GM12878 (cell line): Measurements from ENCODE around the gene ATXN2. TPM values are rescaled to one million over a fixed set of nuclear protein-coding genes. Genes with fewer than 3 reads are reported as not detected.

Experiments used
- ATAC-seq: fragments of 200-7000 bp; cut with Tn5 transposase; 3 replicates; pipeline ENCODE4 v1.9.1; 2020; ENCODE audit warnings: mild to moderate bottlenecking, moderate library complexity
- BruUV-seq: library from RNA; stranded (reverse); fragments of 400-500 nt; replicated peaks from 2 replicates; lab custom pipeline; 2021; lab: Mats Ljungman, UMichigan
- CTCF ChIA-PET: fragments of 300-600 bp; sonication (Branson Sonifier 250); formaldehyde crosslinking; extraction: SDS; loops from one replicate; lab custom pipeline; 2021; ENCODE audit warnings: inconsistent platforms; lab: Yijun Ruan, JAX
- POLR2A ChIA-PET: fragments of 350-600 bp; formaldehyde crosslinking; extraction: SDS; loops from one replicate; lab custom pipeline; 2021; ENCODE audit warnings: inconsistent platforms; lab: Charles Lee
- RAD21 ChIA-PET: fragments of 300-600 bp; sonication (Branson Sonifier 250); formaldehyde crosslinking; loops from one replicate; lab custom pipeline; 2023; ENCODE audit warnings: antibody characterized with exemption; ENCODE audit not compliant: unreplicated experiment; lab: Charles Lee
- SMC1A ChIA-PET: fragments of 300-600 bp; sonication (Branson Sonifier 250); formaldehyde crosslinking; loops from one replicate; lab custom pipeline; 2023; ENCODE audit not compliant: unreplicated experiment, uncharacterized antibody; lab: Charles Lee
- DNase-seq: peaks from one replicate; pipeline ENCODE4 v3.0.0-alpha.2; 2011; ENCODE audit warnings: low read depth, low spot score
- FAIRE-seq: peaks from 3 replicates; lab custom pipeline; 2011; peaks lifted over from hg19 to GRCh38; lab: Jason Lieb, UNC
- H2AFZ ChIP-seq: 2 replicates; pipeline ENCODE4 v1.6.0; 2011; ENCODE audit warnings: low read depth, low read length, control low read depth; ENCODE audit not compliant: control insufficient read depth
- H3K27ac ChIP-seq: 2 replicates; pipeline ENCODE4 v1.5.1; 2011; ENCODE audit warnings: control low read depth; ENCODE audit not compliant: control insufficient read depth, insufficient read depth
- H3K27me3 ChIP-seq, 2 experiments: replicated peaks in 1 of 2; 2 replicates each; pipeline versions ENCODE4 v1.6.0 to v1.6.1; 2011; ENCODE audit warnings: low read length in 1 of 2; ENCODE audit not compliant: control insufficient read depth in 2 of 2, insufficient read depth in 2 of 2
- H3K36me3 ChIP-seq, 2 experiments: 2 replicates each; pipeline ENCODE4 v1.5.1; 2011; ENCODE audit warnings: low read length in 1 of 2; ENCODE audit not compliant: control insufficient read depth in 2 of 2, insufficient read depth in 2 of 2
- H3K4me1 ChIP-seq: 2 replicates; pipeline ENCODE4 v1.6.1; 2011; ENCODE audit warnings: mild to moderate bottlenecking, low read length, moderate library complexity, mixed read lengths; ENCODE audit not compliant: control insufficient read depth, insufficient read depth
- H3K4me2 ChIP-seq: 2 replicates; pipeline ENCODE4 v1.6.0; 2011; ENCODE audit warnings: control low read depth; ENCODE audit not compliant: control insufficient read depth, insufficient read depth
- H3K4me3 ChIP-seq: fragments of 200-600 bp; sonication (generic); 2 replicates; pipeline ENCODE4 v1.5.1; 2016
- H3K79me2 ChIP-seq: 2 replicates; pipeline ENCODE4 v1.6.0; 2011; ENCODE audit warnings: low read length; ENCODE audit not compliant: control insufficient read depth, insufficient read depth
- H3K9ac ChIP-seq: 2 replicates; pipeline ENCODE4 v1.8.0; 2011; ENCODE audit warnings: low read length, control low read depth, mixed read lengths; ENCODE audit not compliant: control insufficient read depth, insufficient read depth
- H3K9me3 ChIP-seq: replicated peaks from 3 replicates; pipeline ENCODE4 v1.5.1; 2011; ENCODE audit warnings: mild to moderate bottlenecking, low read length; ENCODE audit not compliant: control insufficient read depth, insufficient read depth
- H4K20me1 ChIP-seq: 2 replicates; pipeline ENCODE4 v1.6.0; 2011; ENCODE audit not compliant: control insufficient read depth, insufficient read depth
- BHLHE40 ChIP-seq, 2 experiments: fragments of 450-650 bp in 1 of 2; IDR thresholded peaks; 2 replicates each; pipeline ENCODE4 v1.6.1; 2011 to 2017; ENCODE audit warnings: low read depth in 2 of 2, borderline replicate concordance in 1 of 2, improper control_type of control experiment in 1 of 2, low read length in 1 of 2, mild to moderate bottlenecking in 1 of 2
- ETV6 ChIP-seq, 2 experiments: fragments of 450-650 bp in 1 of 2; IDR thresholded peaks in 1 of 2; conservative IDR thresholded peaks in 1 of 2; 2 replicates each; pipeline ENCODE4 v1.6.1; 2014; ENCODE audit warnings: antibody characterized with exemption in 1 of 2, borderline replicate concordance in 1 of 2, low read depth in 1 of 2, mild to moderate bottlenecking in 1 of 2, moderate library complexity in 1 of 2
- GABPA ChIP-seq: IDR thresholded peaks from 2 replicates; pipeline ENCODE4 v1.6.1; 2014; ENCODE audit warnings: antibody characterized with exemption, low read depth, mild to moderate bottlenecking, inconsistent platforms
- JUND ChIP-seq: IDR thresholded peaks from 2 replicates; pipeline ENCODE4 v1.6.1; 2012; ENCODE audit warnings: low read depth, mild to moderate bottlenecking, low read length, improper control_type of control experiment, moderate library complexity
- POLR2A ChIP-seq: IDR thresholded peaks from 2 replicates; pipeline ENCODE4 v1.6.1; 2011; ENCODE audit warnings: low read depth, mild to moderate bottlenecking, low read length
- SREBF2 ChIP-seq: IDR thresholded peaks from 2 replicates; pipeline ENCODE4 v1.6.1; 2012; ENCODE audit warnings: mild to moderate bottlenecking, low read length
- STAT3 ChIP-seq: IDR thresholded peaks from 2 replicates; pipeline ENCODE4 v1.6.1; 2011; ENCODE audit warnings: low read depth, low read length, improper control_type of control experiment
- TBL1XR1 ChIP-seq: IDR thresholded peaks from 2 replicates; pipeline ENCODE4 v1.6.1; 2012; ENCODE audit warnings: low read depth, low read length, improper control_type of control experiment
- WGBS: methylation state at CpG from one replicate; pipeline ENCODE4 v1.1.6; 2016; ENCODE audit warnings: low lambda C conversion rate; ENCODE audit not compliant: insufficient replicate concordance, insufficient coverage; ENCODE audit errors: missing lambda C conversion rate; 5-methylcytosine and 5-hydroxymethylcytosine counted together
- in situ Hi-C: fragments of 300-500 bp; cut with MboI; formaldehyde crosslinking; loops from 9 replicates; pipeline ENCODE4 v1.14.3; 2018; ENCODE audit warnings: mixed read lengths
- intact Hi-C: fragments of 100-400 bp; cut with micrococcal nuclease; formaldehyde crosslinking; loops from one replicate; pipeline ENCODE4 v1.14.2; 2022; ENCODE audit not compliant: unreplicated experiment
- polyA plus RNA-seq, 11 experiments: library from polyadenylated mRNA; depleted of rRNA in 4 of 11; unstranded in 6 of 11; stranded (reverse) in 5 of 11; fragments of >200 nt; fragmentation: Nextera tagmentation in 4 of 11; fragmentation: Illumina TruSeq in 1 of 11; extraction: Ambion mirVana in 4 of 11; extraction: Trizol in 1 of 11; gene quantifications; 1 replicate in 1 of 11; 2 replicates in 10 of 11; pipeline versions ENCODE4 v1.2.1 to v1.2.3, GENCODE V29; 2011 to 2016; ENCODE audit warnings: inconsistent platforms in 2 of 11, missing spikeins in 2 of 11, low read depth in 1 of 11
- total RNA-seq, 4 experiments: library from RNA; depleted of rRNA in 3 of 4; stranded (reverse); fragments of >200 nt in 3 of 4; fragmentation: Illumina TruSeq in 1 of 4; extraction: Trizol in 1 of 4; gene quantifications; 2 replicates each; pipeline versions ENCODE4 v1.2.1 to v1.2.3, GENCODE V29; 2013 to 2021
- TF ChIP-seq, protein P1 (sequence below): fragments of 450-650 bp; IDR thresholded peaks from 2 replicates; pipeline ENCODE4 v1.6.1; 2017; ENCODE audit warnings: mild to moderate bottlenecking, low read depth, inconsistent platforms; ENCODE audit not compliant: poor library complexity, severe bottlenecking
- TF ChIP-seq, protein P2 (sequence below): IDR thresholded peaks from 2 replicates; pipeline ENCODE4 v1.6.1; 2011; ENCODE audit warnings: borderline replicate concordance, low read depth, mild to moderate bottlenecking, moderate library complexity, low read length; ENCODE audit not compliant: insufficient read depth, poor library complexity, severe bottlenecking
- TF ChIP-seq, protein P3 (sequence below): fragments of 450-650 bp; IDR thresholded peaks from 2 replicates; pipeline ENCODE4 v1.6.1; 2017; ENCODE audit warnings: mild to moderate bottlenecking, moderate library complexity

Gene ATXN2
- total and polyA plus RNA-seq, 10 of the 15 experiments (the other 5 are each of a cell fraction or from before 2014, with no cell fraction given), result 8.8 to 31.5 (median 19.0) TPM

DNA sequence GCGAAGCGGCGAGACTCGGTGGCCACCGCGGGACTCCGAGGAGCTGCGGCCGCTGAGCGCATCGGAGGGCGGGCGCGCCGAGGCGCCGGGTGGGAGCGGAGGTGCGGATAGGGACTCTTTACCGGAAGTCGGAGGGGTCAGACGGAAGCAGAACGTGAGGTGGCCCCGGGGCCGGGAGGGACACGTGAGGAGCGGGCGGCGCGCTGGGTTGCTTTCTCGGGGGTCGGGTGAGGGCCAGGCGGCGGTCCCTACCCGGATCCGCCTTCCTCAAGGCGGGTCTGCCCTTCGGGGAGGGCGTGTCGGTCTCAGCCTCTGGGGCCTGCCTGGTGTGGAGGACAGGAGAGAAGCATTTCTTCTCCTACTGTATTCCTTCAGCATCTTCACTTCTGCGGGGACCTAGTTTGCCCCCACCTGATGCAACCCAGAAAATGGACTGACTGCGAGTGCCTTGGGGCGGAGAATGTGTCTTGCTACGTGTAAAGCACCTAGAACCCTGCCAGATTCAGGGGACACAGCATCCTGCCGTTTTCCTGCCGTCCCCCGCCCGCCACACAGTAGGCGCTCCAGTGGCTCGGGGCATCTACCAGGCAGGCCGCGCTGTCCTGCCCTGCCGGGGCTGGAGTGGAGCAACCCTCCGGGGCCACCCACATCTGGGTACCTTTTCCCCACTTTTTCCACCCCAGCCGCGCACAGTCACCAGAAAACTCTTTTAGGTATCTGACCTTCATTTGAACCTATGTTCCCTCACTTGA is 514 bp upstream of the ATXN2 start:
- POLR2A ChIA-PET, result no interaction called here
- TSS peak; percentile 96 for BruUV-seq
- Histone ChIP-seq H2AFZ (peak overlapping the region; percentile 88), H3K4me1 (no peaks in the 10 kb centered on the region), H3K4me2 (peak overlapping the region; percentile 79), H3K9me3 (no peaks in the 10 kb centered on the region), H3K27me3 (no peaks in the 10 kb centered on the region), H4K20me1 (no peaks in the 10 kb centered on the region), H3K27ac (peak overlapping the region; percentile 96), H3K9ac (peak overlapping the region; percentile 74), H3K79me2 (peaks cover 48% of the 10 kb centered on the region), H3K36me3 (no peaks in the 10 kb centered on the region), H3K4me3 (peak overlapping the region; percentile 82)
- ATAC-seq (peak; percentile 88), FAIRE-seq (peak; percentile 80), DNase-seq (peak; percentile 51)
- RAD21 ChIA-PET, result interaction anchor here (1.2 kb wide), 1 partner anchor 87 kb away, joined by 3 read pairs; the partner anchor contains the start of gene ACAD10
- SMC1A ChIA-PET, result no interaction called here
- in situ Hi-C loops, result no loop called here
- intact Hi-C loops, result no loop called here
- CTCF ChIA-PET, result no interaction called here
- 1% methylated on average over 44 of the region's 56 CpGs for WGBS
- no peak for TF ChIP-seq TBL1XR1
- peak in 1 of 2 experiments; percentile 68; a peak in 2 of 4 replicates for TF ChIP-seq ETV6 (conservative IDR thresholded peaks at IDR 0.05 in 1 of 2, IDR thresholded peaks at IDR 0.05 in 1 of 2; ENCODE audit: borderline replicate concordance in 1 of 2, low read depth in 1 of 2)
- TF ChIP-seq, protein P1, sequence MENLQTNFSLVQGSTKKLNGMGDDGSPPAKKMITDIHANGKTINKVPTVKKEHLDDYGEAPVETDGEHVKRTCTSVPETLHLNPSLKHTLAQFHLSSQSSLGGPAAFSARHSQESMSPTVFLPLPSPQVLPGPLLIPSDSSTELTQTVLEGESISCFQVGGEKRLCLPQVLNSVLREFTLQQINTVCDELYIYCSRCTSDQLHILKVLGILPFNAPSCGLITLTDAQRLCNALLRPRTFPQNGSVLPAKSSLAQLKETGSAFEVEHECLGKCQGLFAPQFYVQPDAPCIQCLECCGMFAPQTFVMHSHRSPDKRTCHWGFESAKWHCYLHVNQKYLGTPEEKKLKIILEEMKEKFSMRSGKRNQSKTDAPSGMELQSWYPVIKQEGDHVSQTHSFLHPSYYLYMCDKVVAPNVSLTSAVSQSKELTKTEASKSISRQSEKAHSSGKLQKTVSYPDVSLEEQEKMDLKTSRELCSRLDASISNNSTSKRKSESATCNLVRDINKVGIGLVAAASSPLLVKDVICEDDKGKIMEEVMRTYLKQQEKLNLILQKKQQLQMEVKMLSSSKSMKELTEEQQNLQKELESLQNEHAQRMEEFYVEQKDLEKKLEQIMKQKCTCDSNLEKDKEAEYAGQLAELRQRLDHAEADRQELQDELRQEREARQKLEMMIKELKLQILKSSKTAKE, result no peak
- TF ChIP-seq, protein P2, sequence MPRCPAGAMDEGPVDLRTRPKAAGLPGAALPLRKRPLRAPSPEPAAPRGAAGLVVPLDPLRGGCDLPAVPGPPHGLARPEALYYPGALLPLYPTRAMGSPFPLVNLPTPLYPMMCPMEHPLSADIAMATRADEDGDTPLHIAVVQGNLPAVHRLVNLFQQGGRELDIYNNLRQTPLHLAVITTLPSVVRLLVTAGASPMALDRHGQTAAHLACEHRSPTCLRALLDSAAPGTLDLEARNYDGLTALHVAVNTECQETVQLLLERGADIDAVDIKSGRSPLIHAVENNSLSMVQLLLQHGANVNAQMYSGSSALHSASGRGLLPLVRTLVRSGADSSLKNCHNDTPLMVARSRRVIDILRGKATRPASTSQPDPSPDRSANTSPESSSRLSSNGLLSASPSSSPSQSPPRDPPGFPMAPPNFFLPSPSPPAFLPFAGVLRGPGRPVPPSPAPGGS, result peak; percentile 23
- no peak for TF ChIP-seq STAT3
- TF ChIP-seq BHLHE40 (IDR thresholded peaks at IDR 0.05; ENCODE audit: borderline replicate concordance in 1 of 2, low read depth in 2 of 2, low read length in 1 of 2), result peak; percentile 99 to 100
- TF ChIP-seq, protein P3, sequence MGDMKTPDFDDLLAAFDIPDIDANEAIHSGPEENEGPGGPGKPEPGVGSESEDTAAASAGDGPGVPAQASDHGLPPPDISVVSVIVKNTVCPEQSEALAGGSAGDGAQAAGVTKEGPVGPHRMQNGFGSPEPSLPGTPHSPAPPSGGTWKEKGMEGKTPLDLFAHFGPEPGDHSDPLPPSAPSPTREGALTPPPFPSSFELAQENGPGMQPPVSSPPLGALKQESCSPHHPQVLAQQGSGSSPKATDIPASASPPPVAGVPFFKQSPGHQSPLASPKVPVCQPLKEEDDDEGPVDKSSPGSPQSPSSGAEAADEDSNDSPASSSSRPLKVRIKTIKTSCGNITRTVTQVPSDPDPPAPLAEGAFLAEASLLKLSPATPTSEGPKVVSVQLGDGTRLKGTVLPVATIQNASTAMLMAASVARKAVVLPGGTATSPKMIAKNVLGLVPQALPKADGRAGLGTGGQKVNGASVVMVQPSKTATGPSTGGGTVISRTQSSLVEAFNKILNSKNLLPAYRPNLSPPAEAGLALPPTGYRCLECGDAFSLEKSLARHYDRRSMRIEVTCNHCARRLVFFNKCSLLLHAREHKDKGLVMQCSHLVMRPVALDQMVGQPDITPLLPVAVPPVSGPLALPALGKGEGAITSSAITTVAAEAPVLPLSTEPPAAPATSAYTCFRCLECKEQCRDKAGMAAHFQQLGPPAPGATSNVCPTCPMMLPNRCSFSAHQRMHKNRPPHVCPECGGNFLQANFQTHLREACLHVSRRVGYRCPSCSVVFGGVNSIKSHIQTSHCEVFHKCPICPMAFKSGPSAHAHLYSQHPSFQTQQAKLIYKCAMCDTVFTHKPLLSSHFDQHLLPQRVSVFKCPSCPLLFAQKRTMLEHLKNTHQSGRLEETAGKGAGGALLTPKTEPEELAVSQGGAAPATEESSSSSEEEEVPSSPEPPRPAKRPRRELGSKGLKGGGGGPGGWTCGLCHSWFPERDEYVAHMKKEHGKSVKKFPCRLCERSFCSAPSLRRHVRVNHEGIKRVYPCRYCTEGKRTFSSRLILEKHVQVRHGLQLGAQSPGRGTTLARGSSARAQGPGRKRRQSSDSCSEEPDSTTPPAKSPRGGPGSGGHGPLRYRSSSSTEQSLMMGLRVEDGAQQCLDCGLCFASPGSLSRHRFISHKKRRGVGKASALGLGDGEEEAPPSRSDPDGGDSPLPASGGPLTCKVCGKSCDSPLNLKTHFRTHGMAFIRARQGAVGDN, result 0 out of 2 replicates have a peak, but pooled peaks have one; percentile 34
- TF ChIP-seq POLR2A, result peak; percentile 98
- TF ChIP-seq JUND, result no peak
- TF ChIP-seq SREBF2, result no peak
- peak; percentile 93 for TF ChIP-seq GABPA
